Activated CD8-positive, alpha-beta memory T cell treated with anti-CD3 and anti-CD28 coated beads for 1 hour (primary cell): ENCODE results near the gene PDK1.
"Not testable (repeated sequence)": the region's sequence is repeated elsewhere in the genome, so short reads cannot be mapped to it uniquely, and the experiment has no call there.

Experiments
- DNase-seq, 2 donors: peaks; one replicate each; pipeline ENCODE4 v3.0.0-alpha.2; 2020; ENCODE audit warnings: low read depth in 1 of 2; ENCODE audit errors: extremely low read depth in 1 of 2

PDK1 gene

GRCh38 chr2:172592190-172592589 lies 36.3 kb downstream of the PDK1 start:
- not testable (repeated sequence) for DNase-seq

DNA sequence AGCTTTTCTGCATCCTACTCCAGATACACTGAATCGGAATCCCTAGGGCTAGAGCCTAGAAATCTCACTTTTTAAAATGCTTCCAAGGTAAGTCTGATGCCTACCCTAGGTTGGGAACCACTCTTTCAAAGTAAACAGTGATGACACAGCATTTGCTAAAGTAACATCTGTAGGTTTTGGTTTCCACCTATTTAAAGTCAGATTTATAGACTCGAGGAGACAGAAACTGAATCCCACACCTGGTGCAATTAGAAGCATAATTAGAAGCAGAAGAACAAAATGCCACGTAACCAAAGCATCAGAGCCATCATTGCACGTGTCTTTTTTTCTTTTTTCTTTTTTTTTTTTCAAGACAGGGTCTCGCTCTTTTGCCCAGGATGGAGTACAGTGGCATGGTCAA lies 40.9 kb downstream of the PDK1 start:
- no peak for DNase-seq

GRCh38 chr2:172597176-172597842 lies 41.4 kb downstream of the PDK1 start:
- no peak for DNase-seq

DNA sequence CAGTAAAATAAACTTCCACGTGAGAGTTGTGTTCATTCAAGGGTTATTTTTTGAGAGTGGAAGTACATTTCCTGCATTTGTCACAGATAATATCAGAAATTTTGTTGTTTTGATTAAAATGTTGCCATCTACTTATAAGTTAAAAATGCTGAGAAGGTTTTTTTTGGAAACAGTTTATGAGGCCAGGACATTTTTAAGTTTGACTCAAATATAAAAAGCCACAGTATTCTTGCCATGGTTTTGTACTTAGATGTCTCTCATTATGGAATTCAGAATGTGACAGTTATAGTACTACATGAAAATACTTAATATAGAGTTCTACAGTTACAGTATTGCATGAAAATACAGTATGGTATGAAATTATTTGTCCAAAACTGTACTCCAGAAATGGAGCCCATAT lies 44.1 kb downstream of the PDK1 start:
- DNase-seq: no peak

DNA sequence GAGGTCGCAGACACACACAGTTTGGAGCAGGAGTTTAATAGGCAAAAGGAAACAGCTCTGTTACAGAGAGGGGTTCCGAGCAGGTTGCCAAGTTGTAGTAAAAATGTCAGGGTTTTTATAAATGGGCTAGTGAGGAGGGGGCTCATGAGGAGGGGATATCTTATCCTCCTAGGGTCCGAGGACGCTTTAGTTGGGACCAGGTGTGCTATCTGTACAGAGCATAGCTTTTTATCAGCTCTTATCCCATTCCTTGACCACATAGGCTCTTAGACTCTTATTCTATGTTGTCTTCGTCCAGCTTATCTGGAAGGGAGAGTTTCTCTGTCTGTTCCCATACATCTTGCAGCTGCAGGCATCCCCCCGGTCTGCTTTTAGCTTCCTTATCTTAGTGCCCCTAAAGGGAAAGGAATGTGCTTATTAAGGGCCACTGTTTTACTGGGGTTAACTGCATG lies 44.7 kb downstream of the PDK1 start:
- no peak for DNase-seq

DNA sequence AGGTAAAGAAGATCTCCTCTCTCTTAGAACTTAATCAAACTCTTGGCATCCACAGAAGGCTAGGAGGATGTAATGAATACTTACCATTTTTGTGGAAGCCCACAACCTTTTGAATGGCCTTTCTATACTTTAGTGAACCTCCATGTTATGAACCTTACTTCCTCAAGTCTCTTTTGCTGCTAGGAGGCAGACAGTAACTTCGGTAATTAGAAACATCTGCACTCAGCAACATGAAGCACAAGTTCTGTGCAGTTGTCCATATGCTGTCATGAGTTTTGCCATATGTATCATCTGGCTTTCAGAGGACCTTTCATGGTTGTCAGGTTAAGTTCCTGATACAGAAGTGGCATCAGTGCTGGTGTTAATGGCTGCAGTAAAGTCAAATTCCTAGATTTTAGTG lies 50.4 kb downstream of the PDK1 start:
- no peak for DNase-seq

DNA sequence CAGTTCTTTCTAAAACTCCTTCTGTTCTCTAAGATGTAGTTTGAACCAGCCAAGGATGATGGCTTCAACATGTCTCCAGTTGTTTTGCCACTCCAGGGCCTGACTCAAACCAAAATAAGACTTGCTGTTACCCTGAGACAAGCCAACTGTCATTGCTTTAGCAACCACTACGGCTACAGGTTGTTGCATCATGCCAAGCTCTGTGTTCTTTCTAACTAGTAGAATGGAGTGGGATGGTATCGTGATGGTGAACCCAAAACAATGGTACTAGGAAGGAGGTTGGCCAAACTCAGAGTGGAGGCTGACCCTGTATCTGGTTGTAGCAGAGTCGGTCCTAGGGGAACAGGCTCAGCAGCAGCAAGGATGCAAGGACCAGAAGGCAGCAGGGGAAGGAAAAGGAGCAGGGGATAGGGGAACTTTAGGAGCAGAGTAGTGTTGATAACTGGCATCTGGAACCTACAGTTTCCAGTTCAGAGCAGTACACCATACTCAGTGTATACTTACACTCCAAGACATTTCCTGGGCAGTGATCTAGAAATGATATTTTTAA lies 51.6 kb downstream of the PDK1 start:
- DNase-seq: no peak

DNA sequence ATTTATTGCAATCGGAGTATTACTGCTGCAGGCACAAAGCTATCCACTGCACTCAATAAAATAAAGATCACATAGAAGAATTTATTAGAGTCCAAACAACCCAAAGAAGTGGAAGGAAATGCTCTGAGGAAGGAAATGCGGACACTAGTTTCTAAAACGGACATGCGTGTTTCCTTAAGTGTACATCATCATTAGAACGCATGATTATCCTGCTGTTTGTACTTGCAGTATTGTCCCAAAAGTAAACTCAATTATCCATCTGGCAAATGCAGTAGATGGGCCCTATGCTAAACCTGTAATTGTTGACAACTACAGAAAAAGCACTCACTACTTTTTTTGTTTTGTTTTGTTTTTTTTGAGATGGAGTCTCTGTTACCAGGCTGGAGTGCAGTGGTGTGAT lies 53.6 kb downstream of the PDK1 start:
- DNase-seq: no peak

DNA sequence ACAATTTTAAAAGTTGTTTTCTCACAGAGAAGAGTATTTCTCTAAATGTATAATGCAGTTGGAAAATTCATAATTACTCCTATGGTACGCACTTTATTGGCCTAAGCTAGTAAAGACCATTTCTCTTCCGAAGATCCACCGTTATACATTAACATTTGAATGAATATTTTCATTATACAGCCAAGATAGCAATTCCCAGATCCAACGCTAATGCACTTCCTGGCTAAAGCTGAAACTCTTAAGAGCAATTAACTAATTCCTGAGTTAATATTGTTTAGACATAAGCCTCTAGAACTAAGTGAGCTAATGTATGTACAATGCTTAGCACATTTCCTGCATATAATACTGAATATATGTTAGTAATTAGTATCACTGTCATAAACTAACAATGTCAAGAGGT lies 56.2 kb downstream of the PDK1 start:
- DNase-seq: no peak

DNA sequence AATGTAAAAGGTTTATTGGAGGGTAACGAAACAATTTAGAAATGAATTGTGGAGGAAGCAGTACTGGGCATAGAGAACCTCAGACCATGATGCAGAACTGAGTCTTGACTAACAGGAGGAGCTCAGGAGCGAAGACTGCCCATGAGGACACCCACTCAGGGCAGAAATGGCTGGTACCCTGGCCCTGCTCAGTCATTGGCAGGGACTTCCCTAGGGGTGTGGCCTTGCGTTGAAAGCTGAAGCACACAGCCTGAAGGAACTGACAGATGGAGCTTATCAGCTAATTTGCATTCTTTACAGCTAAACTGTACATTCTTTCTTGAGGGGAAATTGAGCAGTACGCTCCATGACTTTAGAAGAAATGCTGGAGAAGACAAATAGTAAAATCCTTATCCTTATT lies 57.1 kb downstream of the PDK1 start:
- DNase-seq: no peak

DNA sequence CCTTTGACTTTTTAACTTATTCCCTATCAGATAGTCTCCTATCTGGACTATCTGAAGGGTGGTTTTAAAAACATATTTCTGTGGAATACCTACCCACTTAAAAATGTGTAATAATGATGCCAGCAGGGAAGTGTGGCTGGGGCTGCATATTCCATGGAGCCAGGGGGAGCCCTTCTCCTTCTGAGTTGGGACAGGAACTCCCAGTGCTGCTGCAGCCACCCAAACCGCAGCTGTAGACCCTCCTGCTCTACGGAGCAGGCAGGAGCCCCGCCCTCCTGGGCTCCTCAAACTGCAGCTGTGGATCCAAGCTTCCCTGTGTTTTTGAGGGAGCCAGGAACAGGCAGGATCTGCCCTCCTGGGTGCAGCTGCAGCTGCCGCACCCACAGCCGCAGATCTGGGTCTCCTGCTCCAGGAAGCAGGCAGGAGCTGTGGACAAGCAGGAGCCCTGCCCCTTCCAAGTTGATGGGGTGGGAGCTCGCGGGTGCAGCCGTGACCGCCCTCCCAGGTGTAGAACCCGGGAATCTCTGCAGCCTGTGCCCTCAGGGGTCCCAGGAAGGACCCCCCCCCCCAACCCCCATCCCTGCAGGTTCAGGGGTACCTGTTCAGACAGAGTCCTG lies 57.8 kb downstream of the PDK1 start:
- no peak for DNase-seq

GRCh38 chr2:172614932-172615331 lies 59.0 kb downstream of the PDK1 start:
- DNase-seq: no peak

DNA sequence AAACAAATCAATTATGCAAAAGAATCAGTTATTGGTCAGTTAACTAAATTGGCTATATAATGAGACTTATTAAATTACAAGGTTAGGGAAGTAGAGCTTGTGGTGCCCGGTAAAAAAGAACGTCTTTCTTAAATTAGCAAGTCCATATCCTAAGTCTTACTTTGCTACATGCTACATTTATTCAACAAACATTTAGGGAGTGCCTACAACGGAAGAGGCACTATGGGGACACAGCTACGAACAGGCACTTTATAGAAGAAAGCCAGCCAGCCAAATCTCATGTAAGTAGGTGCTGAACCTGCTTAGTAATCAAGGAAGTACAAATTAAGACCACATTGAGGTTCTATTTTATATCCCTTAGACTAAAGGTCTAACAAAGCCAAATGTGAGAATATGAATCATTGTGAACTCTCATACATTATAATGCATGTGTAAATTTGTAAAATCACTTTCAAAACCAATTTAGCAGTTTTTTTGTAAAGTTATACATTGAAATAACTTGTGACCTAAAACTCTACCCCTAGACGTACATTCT lies 59.9 kb downstream of the PDK1 start:
- no peak for DNase-seq

- no peak for DNase-seq
These were observed 61.2 kb downstream of the PDK1 start for GRCh38 chr2:172617115-172617514.

- no peak for DNase-seq
These were observed 67.5 kb downstream of the PDK1 start for GRCh38 chr2:172623249-172623965.

GRCh38 chr2:172624996-172625395 lies 69.1 kb downstream of the PDK1 start:
- no peak for DNase-seq

GRCh38 chr2:172627181-172627580 lies 71.3 kb downstream of the PDK1 start:
- no peak for DNase-seq

GRCh38 chr2:172628085-172628484 lies 72.2 kb downstream of the PDK1 start:
- no peak for DNase-seq

DNA sequence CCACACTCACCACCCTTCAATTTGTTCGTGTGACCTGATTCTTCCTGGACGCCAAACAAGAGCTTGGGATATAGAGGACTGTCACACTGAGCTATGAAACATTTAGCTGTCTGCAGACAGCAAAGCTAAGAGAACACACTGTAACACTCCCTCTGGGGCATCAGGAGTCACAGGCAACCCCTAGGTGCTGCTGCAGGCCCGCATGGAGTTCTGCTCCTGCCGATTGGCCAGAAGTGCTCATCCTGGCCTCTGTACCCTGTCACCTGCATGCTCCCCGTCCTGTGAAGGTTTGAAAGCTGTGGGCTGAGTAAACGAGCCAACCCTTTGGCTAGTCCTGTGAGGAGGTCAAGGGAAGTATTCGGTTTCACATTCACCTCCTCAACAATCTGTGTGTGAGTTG lies 73.7 kb downstream of the PDK1 start:
- DNase-seq: no peak

DNA sequence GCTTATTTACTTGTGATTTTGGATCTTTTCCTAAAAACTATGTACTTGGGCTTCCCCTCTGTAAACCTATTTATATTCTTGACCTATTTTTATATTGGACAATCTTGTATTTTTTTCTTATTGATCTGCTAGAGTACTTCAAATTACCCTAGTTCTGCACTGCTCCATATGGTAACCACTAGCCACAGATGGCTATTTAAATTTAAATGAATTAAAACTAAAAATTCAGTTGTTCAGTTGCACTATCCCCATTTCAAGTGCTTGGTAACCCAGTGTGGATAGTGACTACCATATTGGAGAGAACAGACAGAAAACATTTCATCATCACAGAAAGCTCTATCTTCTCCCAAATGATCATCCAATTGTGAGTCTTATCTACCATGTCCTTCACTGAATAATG lies 74.3 kb downstream of the PDK1 start:
- no peak for DNase-seq

DNA sequence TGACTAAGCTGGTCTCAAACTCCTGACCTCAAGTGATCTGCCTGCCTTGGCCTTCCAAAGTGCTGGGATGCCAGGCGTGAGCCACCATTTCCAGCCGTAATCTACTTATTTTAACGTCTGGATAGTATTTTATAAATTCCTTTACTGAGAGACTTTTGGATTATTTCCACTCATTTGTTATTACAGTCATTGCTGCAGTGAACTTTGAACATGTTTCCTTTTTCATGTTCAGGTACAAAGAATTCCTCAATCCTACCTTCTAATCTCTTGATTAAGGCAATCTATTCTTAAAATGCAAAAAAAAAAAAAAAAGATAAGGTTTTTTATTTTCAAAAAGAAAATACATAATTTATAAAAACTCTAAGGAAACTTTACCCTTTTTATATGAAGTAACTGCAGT lies 78.6 kb downstream of the PDK1 start:
- no peak for DNase-seq

DNA sequence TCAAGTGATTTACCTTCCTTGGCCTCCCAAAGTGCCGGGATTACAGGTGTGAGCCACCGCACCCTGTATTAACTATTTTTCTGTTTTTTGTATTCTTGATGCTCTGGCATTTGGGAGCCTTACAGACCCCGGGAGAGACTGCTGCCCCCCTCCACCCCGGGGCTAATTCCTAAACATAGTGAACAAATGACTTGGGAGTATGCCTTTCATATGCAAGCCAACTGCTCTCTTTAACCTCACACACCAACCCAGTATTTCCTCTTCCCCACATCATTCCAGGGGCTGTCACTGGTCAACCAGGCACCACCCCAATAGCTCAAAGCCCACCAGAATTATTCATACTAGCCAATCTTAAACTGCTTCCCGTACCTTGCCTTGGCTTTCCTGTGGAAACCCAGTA lies 79.7 kb downstream of the PDK1 start:
- no peak for DNase-seq
